Transverse colon (tissue), 3 donors: ENCODE results near the gene ANKRD10.

Experiments used
- CTCF ChIP-seq, 5 experiments: fragments of 200-600 bp in 3 of 5; fragments of 450-650 bp in 2 of 5; sonication (generic) in 3 of 5; IDR thresholded peaks; 1 replicate in 2 of 5; 2 replicates in 3 of 5; pipeline ENCODE4 v1.5.1; 2016 to 2017; ENCODE audit warnings: antibody characterized with exemption in 5 of 5, inconsistent platforms in 3 of 5, mild to moderate bottlenecking in 2 of 5, moderate library complexity in 1 of 5
- POLR2A ChIP-seq: fragments of 450-650 bp; IDR thresholded peaks from one replicate; pipeline ENCODE4 v1.6.1; 2016; ENCODE audit warnings: antibody characterized with exemption, mild to moderate bottlenecking, moderate library complexity

- TF ChIP-seq POLR2A = no peak
- TF ChIP-seq CTCF (IDR thresholded peaks at IDR 0.05) = no peak
Observed at GRCh38 chr13:110866491-110867170, 48.2 kb downstream of the ANKRD10 start.
